Stimulated activated effector memory CD8-positive, alpha-beta T cell treated with anti-CD3 and anti-CD28 coated beads, Interleukin-12 subunit alpha, Interleukin-12 subunit beta, amount 100 ng/mL, for 72 hours (primary cell): ENCODE measurements around the gene CDK14.

Experiments used
- ATAC-seq: fragments of 150-1000 bp; cut with Tn5 transposase; 2 replicates; pipeline ENCODE4 v1.10.0; 2021
- DNase-seq, 2 donors: peaks; one replicate each; pipeline ENCODE4 v3.0.0; 2021 to 2022; ENCODE audit warnings: low spot score in 2 of 2
- H3K27ac Mint-ChIP-seq: one replicate; pipeline ENCODE4 v1.8.0; 2022; ENCODE audit warnings: mild to moderate bottlenecking, mixed read lengths
- H3K36me3 Mint-ChIP-seq: one replicate; pipeline ENCODE4 v1.8.0; 2022; ENCODE audit warnings: mild to moderate bottlenecking, mixed read lengths
- H3K4me1 Mint-ChIP-seq: one replicate; pipeline ENCODE4 v1.8.0; 2022; ENCODE audit warnings: mixed read lengths
- H3K4me3 Mint-ChIP-seq: one replicate; pipeline ENCODE4 v1.8.0; 2022; ENCODE audit warnings: mild to moderate bottlenecking, mixed read lengths
- H3K9me3 Mint-ChIP-seq: one replicate; pipeline ENCODE4 v1.8.0; 2022; ENCODE audit warnings: mixed read lengths

CDK14 gene

DNA sequence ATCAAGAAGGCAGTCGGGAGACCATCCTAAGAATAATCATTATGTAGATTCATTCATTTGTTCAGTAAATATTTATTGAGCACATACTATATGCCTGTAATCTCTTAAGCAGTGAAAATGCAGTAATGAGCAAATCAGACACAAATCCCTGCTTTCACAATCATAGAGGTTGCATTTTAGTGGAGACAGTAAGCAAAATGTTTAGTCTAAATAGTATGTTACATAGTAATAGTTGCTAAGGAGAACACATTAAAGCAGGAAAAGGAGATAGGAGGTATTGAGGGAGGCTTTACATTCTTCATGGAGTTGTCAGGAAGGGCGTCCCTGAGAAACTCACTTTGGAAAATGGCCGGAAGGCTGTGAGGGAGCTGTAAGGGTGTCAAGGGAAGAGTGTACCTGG, 79.9 kb downstream of the CDK14 start:
- Mint-ChIP-seq H3K9me3 (peaks cover 3% of the 10 kb centered on the region), H3K27ac (no peak overlapping the region), H3K4me3 (no peak overlapping the region), H3K36me3 (no peaks in the 10 kb centered on the region), H3K4me1 (no peaks in the 10 kb centered on the region)
- ATAC-seq, result no peak
- DNase-seq, result no peak

DNA sequence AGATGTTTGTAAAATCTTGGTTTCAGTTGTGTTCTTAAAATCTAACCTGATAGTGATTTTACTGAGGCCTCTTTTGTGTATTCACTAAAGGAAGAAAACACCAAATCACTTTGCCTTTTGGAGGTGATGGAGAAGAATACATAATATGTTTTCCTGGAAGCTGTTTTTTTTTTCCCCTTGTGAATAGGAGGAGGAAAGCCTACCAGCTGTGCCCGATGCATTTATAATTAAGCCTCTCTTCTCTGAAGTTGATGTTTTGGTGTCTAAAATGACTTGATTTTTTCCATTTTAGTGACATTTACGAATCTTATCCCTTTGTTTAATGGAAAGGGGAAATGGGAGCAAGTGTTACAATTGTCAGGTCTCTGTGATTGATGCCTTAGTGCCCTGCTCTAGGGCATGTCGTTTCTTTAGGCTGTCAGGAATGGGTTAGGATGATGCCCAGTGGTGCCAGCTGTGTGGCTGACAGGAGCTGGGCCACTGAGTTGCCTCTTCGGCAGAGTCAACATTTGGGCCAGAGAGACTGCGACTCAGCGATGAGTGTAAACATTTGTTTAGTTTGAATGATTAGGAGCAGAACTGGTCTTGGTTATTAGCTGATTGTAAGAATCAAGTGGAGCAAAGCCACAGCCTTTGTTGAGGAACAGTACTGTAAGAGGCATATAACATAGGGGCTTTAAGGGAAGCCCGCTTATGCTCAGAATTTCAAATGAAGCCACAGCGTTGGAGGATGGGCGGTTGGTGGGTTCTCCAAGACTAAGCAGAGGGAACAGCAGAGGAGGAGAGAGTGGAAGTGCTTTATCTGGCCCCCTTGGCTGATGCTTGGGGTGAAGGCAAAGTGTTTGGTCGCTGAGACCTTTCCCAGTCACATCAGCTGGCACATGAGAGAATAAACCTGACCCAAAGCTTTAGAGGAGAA, 81.6 kb downstream of the CDK14 start:
- Mint-ChIP-seq H3K4me1 (no peaks in the 10 kb centered on the region), H3K36me3 (no peaks in the 10 kb centered on the region), H3K27ac (no peak overlapping the region), H3K4me3 (no peak overlapping the region), H3K9me3 (peaks cover 3% of the 10 kb centered on the region)
- ATAC-seq (no peak), DNase-seq (no peak)

GRCh38 chr7:90678986-90679385, 82.9 kb downstream of the CDK14 start:
- Mint-ChIP-seq H3K9me3 (peaks cover 3% of the 10 kb centered on the region), H3K4me1 (no peaks in the 10 kb centered on the region), H3K27ac (no peak overlapping the region), H3K36me3 (no peaks in the 10 kb centered on the region), H3K4me3 (no peak overlapping the region)
- ATAC-seq, result no peak
- DNase-seq, result no peak

- Mint-ChIP-seq H3K4me1 (no peaks in the 10 kb centered on the region), H3K4me3 (no peak overlapping the region), H3K36me3 (no peaks in the 10 kb centered on the region), H3K27ac (no peak overlapping the region), H3K9me3 (peaks cover 3% of the 10 kb centered on the region)
- ATAC-seq (no peak), DNase-seq (no peak)
Observed at GRCh38 chr7:90680484-90680883, 84.4 kb downstream of the CDK14 start.

DNA sequence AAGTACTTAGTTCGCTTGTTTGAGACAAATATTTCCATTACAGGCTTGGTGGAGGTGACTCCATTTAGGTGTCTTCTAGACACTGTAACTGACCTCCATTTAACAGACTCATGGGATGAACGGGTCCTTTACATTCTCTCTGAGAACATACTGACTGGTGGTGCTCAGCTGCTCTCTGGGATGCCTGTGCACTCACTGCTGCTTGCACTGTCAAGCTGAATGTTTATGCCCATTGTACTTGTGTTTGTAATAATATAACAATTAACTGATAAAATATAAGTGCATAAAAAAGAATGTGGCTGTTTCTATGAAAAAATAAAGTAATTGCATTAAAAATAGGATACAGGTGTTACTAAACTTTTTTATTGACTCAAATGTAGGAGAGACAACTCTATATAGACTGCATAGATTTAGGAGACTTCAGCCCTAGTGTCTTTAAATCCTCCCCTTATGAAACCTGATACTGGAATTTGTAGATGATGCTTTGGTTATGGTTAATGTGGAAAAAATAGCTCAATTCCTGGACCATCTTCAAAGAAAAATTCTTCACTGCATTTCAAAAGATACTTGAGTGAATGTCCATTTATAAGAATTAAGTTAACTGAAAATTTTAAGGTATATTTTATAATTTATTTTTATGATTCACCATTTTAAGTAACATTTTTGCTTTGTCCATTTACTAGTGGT, 85.4 kb downstream of the CDK14 start:
- no peak overlapping the region for H3K27ac Mint-ChIP-seq
- H3K9me3 Mint-ChIP-seq, result no peaks in the 10 kb centered on the region
- no peak overlapping the region for H3K4me3 Mint-ChIP-seq
- no peaks in the 10 kb centered on the region for H3K4me1 Mint-ChIP-seq
- no peak for ATAC-seq
- no peaks in the 10 kb centered on the region for H3K36me3 Mint-ChIP-seq
- no peak for DNase-seq

DNA sequence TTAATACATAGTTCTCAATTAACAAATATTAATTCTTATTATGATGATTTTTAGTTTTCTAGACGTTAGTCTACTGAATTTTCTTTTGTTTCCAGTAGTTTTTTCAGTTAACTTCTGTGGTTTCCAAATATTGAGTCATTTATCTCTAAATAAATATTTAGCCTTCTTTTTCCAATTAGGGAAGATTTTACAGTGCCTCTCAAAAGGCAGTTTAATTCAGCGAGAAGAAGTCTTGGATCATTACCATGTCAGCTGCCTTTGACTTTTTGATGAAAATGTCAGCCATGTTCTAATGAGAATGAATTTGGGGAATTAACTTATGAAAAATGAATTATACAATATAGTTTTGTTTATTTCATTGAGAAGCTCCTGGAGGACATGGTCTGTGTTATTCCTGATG, 90.0 kb downstream of the CDK14 start:
- DNase-seq (no peak), ATAC-seq (no peak)
- Mint-ChIP-seq H3K4me1 (no peaks in the 10 kb centered on the region), H3K27ac (no peak overlapping the region), H3K4me3 (no peak overlapping the region), H3K36me3 (no peaks in the 10 kb centered on the region), H3K9me3 (no peaks in the 10 kb centered on the region)

DNA sequence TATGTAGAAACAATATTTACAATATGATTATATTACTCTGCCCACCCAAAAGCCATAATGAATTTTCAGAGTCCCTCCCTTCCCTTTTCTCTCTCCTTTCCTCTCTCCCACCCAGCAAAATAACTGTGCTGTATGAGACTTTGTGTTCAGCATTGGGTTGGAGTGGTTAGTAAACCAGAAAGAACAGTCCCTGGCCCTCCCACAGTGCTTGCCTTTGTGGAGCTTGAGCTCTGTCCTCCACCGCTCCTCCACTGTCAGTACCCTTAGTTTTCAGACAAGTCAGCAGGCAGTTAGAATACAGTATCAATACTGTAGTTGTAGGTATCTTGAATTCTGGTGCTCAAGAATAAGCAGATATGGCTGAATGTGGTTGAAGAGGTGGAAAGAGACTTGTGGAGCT, 92.7 kb downstream of the CDK14 start:
- peaks cover 2% of the 10 kb centered on the region for H3K9me3 Mint-ChIP-seq
- no peaks in the 10 kb centered on the region for H3K36me3 Mint-ChIP-seq
- H3K4me3 Mint-ChIP-seq, result no peak overlapping the region
- ATAC-seq (no peak), DNase-seq (no peak)
- H3K27ac Mint-ChIP-seq, result no peak overlapping the region
- no peaks in the 10 kb centered on the region for H3K4me1 Mint-ChIP-seq

DNA sequence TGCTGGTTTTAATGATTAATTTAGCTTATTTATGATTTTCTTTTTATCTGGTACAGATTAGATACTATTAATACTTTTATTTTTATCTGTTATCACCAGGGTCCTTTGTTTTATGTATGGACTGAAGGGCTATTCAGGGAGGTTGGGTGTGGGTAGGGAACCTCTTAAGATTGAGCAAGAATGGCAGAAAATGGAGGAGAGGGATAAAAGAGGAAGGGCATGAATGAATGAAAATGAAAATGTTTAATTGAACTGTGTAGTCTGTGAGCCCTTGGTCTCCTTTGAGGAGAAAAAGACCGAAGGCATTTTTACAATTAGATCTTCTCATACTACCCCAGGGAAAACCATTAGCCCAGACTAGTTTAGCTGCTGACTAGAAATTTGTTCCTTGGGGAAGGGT, 93.1 kb downstream of the CDK14 start:
- no peak for DNase-seq
- no peak overlapping the region for H3K27ac Mint-ChIP-seq
- no peaks in the 10 kb centered on the region for H3K4me1 Mint-ChIP-seq
- no peak for ATAC-seq
- H3K36me3 Mint-ChIP-seq, result no peaks in the 10 kb centered on the region
- H3K9me3 Mint-ChIP-seq, result peaks cover 5% of the 10 kb centered on the region
- no peak overlapping the region for H3K4me3 Mint-ChIP-seq

- Mint-ChIP-seq H3K9me3 (peaks cover 6% of the 10 kb centered on the region), H3K36me3 (no peaks in the 10 kb centered on the region), H3K4me1 (no peaks in the 10 kb centered on the region), H3K4me3 (no peak overlapping the region), H3K27ac (no peak overlapping the region)
- ATAC-seq (no peak), DNase-seq (no peak)
Observed at GRCh38 chr7:90690159-90690858, 94.2 kb downstream of the CDK14 start.

DNA sequence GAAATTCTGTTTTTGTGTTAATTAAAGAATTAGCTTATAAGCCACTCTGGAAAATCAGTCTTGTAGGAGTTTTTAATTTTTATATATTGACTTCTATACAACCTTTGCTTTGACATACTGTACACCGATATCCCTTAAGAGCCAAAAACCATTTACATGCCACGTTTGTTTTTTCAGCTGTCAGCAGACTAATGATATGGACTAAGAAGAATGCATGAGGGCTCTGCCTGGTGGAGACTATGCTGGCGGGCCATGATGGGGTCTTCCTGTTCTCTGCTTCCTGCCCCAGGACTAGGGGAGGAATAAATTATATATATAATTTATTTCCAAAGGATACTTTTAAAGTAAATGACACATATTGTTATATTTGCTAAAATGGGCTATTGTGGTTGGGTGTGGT, 96.3 kb downstream of the CDK14 start:
- Mint-ChIP-seq H3K9me3 (peaks cover 17% of the 10 kb centered on the region), H3K4me3 (no peak overlapping the region), H3K4me1 (no peaks in the 10 kb centered on the region), H3K27ac (no peak overlapping the region), H3K36me3 (no peaks in the 10 kb centered on the region)
- ATAC-seq (no peak), DNase-seq (no peak)

GRCh38 chr7:90692947-90693346, 96.8 kb downstream of the CDK14 start:
- H3K27ac Mint-ChIP-seq, result no peak overlapping the region
- DNase-seq, result no peak
- H3K9me3 Mint-ChIP-seq, result peaks cover 17% of the 10 kb centered on the region
- no peaks in the 10 kb centered on the region for H3K4me1 Mint-ChIP-seq
- H3K36me3 Mint-ChIP-seq, result no peaks in the 10 kb centered on the region
- H3K4me3 Mint-ChIP-seq, result no peak overlapping the region
- ATAC-seq, result no peak

DNA sequence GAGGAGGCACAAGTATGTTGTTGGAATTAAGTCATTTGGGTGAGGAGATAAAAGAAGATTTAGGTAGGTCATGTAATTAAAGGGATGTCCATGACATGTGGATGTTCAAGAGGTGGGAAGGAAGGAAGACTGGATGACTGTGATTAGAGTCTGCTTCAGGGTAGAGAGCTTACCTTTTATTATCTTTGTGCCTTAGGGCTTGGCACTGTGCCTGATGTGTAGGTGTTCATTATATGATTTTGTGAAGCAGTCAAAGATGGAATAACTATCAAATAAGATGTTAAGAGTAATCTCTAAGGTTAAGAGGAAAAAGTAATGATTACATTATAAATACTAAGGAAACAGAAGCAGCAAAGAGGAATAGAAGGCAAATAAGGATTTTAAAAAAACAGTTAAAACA, 97.8 kb downstream of the CDK14 start:
- H3K27ac Mint-ChIP-seq, result no peak overlapping the region
- ATAC-seq (no peak), DNase-seq (no peak)
- H3K4me3 Mint-ChIP-seq, result no peak overlapping the region
- H3K36me3 Mint-ChIP-seq, result no peaks in the 10 kb centered on the region
- no peaks in the 10 kb centered on the region for H3K4me1 Mint-ChIP-seq
- H3K9me3 Mint-ChIP-seq, result peaks cover 17% of the 10 kb centered on the region

GRCh38 chr7:90698616-90699015, 102.5 kb downstream of the CDK14 start:
- Mint-ChIP-seq H3K4me3 (no peak overlapping the region), H3K4me1 (no peaks in the 10 kb centered on the region), H3K9me3 (peaks cover 21% of the 10 kb centered on the region), H3K27ac (no peak overlapping the region), H3K36me3 (no peaks in the 10 kb centered on the region)
- no peak for DNase-seq
- ATAC-seq, result no peak

DNA sequence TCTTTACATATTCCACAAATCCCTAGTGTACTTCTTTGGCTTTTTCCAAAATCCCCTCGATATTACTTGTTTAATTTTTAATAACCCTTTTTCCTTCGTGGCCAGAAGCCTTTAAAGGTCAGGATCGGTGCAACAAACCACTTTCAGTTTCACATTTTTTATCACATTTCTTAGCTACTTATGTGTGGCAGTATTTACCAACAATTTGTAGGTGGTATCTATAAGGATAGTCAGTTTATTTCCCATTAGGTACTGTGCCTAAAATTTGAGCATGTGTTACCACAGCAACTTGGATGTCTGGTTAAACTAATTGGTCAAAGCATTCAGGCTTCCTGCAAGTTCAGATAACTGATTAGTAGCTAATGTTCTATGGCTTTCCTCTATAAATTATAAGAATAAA, 104.9 kb downstream of the CDK14 start:
- no peaks in the 10 kb centered on the region for H3K4me1 Mint-ChIP-seq
- no peak overlapping the region for H3K4me3 Mint-ChIP-seq
- no peak for DNase-seq
- no peaks in the 10 kb centered on the region for H3K36me3 Mint-ChIP-seq
- no peak for ATAC-seq
- peaks cover 10% of the 10 kb centered on the region for H3K9me3 Mint-ChIP-seq
- no peak overlapping the region for H3K27ac Mint-ChIP-seq

DNA sequence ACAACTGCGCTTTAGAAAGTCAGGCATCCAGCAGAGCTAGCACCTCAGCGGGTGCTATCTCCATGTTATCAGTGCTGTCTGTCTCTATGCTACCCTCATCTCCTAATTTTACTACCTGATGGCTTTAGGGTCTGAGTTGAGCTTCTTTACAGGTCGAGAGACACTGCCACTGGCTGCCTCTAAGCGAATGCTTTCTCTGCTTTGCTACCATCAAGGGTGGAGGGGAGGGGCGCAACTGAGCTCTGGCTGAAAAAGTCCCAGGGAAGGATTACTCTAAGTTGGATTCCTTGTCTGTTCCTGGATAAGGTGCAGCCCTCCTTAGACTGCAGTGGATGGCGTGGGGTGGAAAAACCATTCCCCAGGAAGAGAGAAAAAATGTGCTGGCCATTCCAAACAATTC, 105.7 kb downstream of the CDK14 start:
- H3K36me3 Mint-ChIP-seq, result no peaks in the 10 kb centered on the region
- no peaks in the 10 kb centered on the region for H3K4me1 Mint-ChIP-seq
- H3K4me3 Mint-ChIP-seq, result no peak overlapping the region
- H3K9me3 Mint-ChIP-seq, result peaks cover 6% of the 10 kb centered on the region
- DNase-seq (no peak), ATAC-seq (no peak)
- no peak overlapping the region for H3K27ac Mint-ChIP-seq
